ENCODE measurements around the gene TTLL3. TPM values are rescaled to one million over a fixed set of nuclear protein-coding genes. Genes with fewer than 3 reads are reported as not detected.

Gene TTLL3
- total RNA-seq, 2 donors from 2014 or later, result 24.1 to 88.0 TPM

- no peak overlapping the region for H3K27ac ChIP-seq
- no peaks in the 10 kb centered on the region for H3K9me3 ChIP-seq
- H3K4me3 ChIP-seq, result no peak overlapping the region
- intact Hi-C loops (cut with DNase I), result no loop called here
- no peaks in the 10 kb centered on the region for H3K27me3 ChIP-seq
- peaks cover 11 to 50% of the 10 kb centered on the region in 2 donors for H3K36me3 ChIP-seq (replicated peaks in 1 of 2; ENCODE audit: insufficient read depth in 1 of 2, low read depth in 2 of 2)
- no peaks in the 10 kb centered on the region for H3K4me1 ChIP-seq
- TF ChIP-seq POLR2A (IDR thresholded peaks at IDR 0.05) (no peak), CTCF (IDR thresholded peaks at IDR 0.05) (peak in 1 of 7 experiments; percentile 8)
- DNase-seq (no peak), ATAC-seq (no peak)
- WGBS, 2 donors, result 82 to 89% methylated on average over 4 to 5 of the region's 5 CpGs
These were observed 9.5 kb upstream of the TTLL3 start for GRCh38 chr3:9800529-9800928.

GRCh38 chr3:9803494-9803893, 6.6 kb upstream of the TTLL3 start:
- TF ChIP-seq CTCF (IDR thresholded peaks at IDR 0.05) (no peak), POLR2A (IDR thresholded peaks at IDR 0.05) (no peak)
- Histone ChIP-seq H3K9me3 (no peaks in the 10 kb centered on the region), H3K4me3 (no peak overlapping the region), H3K4me1 (peaks cover under 1% of the 10 kb centered on the region), H3K27me3 (no peaks in the 10 kb centered on the region), H3K36me3 (replicated peaks in 1 of 2; ENCODE audit: insufficient read depth in 1 of 2, low read depth in 2 of 2) (peaks cover 11 to 42% of the 10 kb centered on the region in 2 donors), H3K27ac (no peak overlapping the region)
- intact Hi-C loops (cut with DNase I), result no loop called here
- DNase-seq (no peak), ATAC-seq (no peak)
- 84 to 90% methylated on average over 1 of the region's 1 CpG for WGBS, 2 donors

- H3K9me3 ChIP-seq, result no peaks in the 10 kb centered on the region
- no peak overlapping the region for H3K27ac ChIP-seq
- no peak overlapping the region for H3K4me3 ChIP-seq
- peaks cover 12% of the 10 kb centered on the region for H3K4me1 ChIP-seq
- WGBS, 2 donors, result 76 to 85% methylated on average over 5 of the region's 5 CpGs
- TF ChIP-seq POLR2A (IDR thresholded peaks at IDR 0.05) (no peak), CTCF (IDR thresholded peaks at IDR 0.05) (no peak)
- H3K27me3 ChIP-seq, result no peaks in the 10 kb centered on the region
- no peak for ATAC-seq
- no peak for DNase-seq
- H3K36me3 ChIP-seq (replicated peaks in 1 of 2; ENCODE audit: insufficient read depth in 1 of 2, low read depth in 2 of 2), result peaks cover 5 to 36% of the 10 kb centered on the region in 2 donors
- intact Hi-C loops (cut with DNase I), result no loop called here
These were observed 5.1 kb upstream of the TTLL3 start for GRCh38 chr3:9804996-9805395.

- ATAC-seq, result no peak
- Histone ChIP-seq H3K36me3 (replicated peaks in 1 of 2; ENCODE audit: insufficient read depth in 1 of 2, low read depth in 2 of 2) (peaks cover 0 to 31% of the 10 kb centered on the region in 2 donors), H3K27ac (no peak overlapping the region), H3K9me3 (no peaks in the 10 kb centered on the region), H3K4me3 (no peak overlapping the region), H3K27me3 (no peaks in the 10 kb centered on the region), H3K4me1 (peaks cover 21% of the 10 kb centered on the region)
- WGBS, 2 donors, result 84% methylated on average over 4 to 12 of the region's 12 CpGs
- intact Hi-C loops (cut with DNase I), result no loop called here
- no peak for DNase-seq
- TF ChIP-seq POLR2A (IDR thresholded peaks at IDR 0.05) (no peak), CTCF (IDR thresholded peaks at IDR 0.05) (no peak)
These were observed 3.9 kb upstream of the TTLL3 start for GRCh38 chr3:9806137-9806536.

All from body of pancreas (tissue), 4 donors.